ENCODE data around the gene ADAMTS17.

The ADAMTS17 gene

DNA sequence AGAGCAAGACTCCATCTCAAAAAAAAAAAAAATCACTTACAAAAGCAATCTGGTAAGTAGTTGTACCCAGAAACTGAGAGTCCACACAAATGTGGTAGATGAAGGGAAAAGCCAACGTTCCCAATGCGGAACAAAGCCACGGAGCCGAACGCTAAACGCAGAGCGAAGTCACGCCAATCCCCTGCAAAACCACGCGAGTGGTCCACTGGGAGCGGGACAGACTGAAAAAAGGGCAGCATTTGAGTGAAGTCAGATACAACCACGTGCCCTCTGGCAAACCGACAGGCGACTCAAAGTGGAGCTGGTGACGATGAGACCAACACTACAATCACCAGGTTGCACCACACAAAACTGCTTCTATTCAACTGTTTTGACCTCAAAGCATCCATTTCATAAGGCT lies 362.4 kb downstream of the ADAMTS17 start:
- no peak for DNase-seq (ENCODE audit: low spot score)

DNA sequence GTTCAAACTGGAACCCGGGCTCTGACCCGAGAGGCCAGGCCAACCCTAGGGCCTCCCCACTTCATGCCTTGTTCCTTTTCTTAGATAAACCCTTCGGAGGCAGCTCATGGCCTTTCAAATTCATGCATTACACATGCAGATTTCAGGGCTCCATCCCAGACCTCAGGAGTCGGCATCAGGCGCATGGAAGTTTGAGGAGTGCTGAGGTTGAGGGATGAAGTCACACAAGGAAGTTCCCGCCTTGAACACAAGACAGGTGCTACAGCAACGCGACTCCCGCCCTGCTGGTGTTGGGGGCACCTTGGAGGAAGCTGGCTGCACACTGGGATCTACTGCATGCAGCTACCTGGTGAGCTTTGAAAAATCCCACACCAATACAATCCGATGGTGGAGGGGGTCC lies 363.3 kb downstream of the ADAMTS17 start:
- DNase-seq (ENCODE audit: low spot score): no peak

- no peak for DNase-seq (ENCODE audit: low spot score)
Measured at GRCh38 chr15:99977929-99978328, 363.8 kb downstream of the ADAMTS17 start.

GRCh38 chr15:99976811-99977271 lies 364.9 kb downstream of the ADAMTS17 start:
- peak; percentile 19 for DNase-seq (ENCODE audit: low spot score)

DNA sequence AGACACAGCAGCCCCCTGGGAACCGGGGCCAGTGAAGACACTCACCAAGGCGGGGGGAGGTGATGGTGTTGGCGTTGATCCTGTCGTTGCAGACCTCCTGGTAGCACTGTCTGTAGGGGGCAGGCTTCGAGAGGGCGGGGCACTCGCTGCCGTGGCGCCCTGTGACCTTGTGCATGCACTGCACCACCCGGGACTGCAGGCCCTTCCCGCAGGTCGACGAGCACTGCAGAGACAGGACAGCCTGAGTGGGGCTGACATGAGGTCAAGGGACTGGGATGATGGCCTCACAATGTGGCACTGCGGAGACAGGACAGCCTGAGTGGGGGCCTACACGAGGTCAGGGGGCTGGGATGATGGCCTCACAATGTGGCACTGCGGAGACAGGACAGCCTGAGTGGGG lies 365.8 kb downstream of the ADAMTS17 start:
- no peak for DNase-seq (ENCODE audit: low spot score)

DNA sequence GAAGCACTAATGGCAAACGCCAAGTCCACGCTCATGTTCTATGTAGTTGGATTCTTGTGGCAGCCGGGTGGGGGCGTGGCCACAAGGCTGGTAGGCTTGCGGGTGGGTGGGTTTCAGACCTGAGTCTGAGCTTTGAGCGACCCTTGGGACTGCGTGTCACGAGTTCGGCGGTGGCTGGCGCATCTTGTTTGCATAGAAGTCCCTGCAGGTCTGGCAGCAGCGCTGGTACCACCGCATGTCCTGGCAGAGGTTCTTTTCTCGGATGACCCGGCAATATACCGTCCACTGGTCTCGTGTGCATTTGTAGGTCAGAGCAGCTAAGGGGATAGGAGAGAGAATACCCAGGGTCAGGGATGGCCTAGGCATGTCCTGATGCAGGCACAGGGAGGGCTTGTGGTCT lies 367.5 kb downstream of the ADAMTS17 start:
- no peak for DNase-seq (ENCODE audit: low spot score)

- DNase-seq (ENCODE audit: low spot score): no peak
Measured at GRCh38 chr15:99973351-99973750, 368.4 kb downstream of the ADAMTS17 start.

- DNase-seq (ENCODE audit: low spot score): no peak
Measured at GRCh38 chr15:99970891-99971430, 370.8 kb downstream of the ADAMTS17 start.

DNA sequence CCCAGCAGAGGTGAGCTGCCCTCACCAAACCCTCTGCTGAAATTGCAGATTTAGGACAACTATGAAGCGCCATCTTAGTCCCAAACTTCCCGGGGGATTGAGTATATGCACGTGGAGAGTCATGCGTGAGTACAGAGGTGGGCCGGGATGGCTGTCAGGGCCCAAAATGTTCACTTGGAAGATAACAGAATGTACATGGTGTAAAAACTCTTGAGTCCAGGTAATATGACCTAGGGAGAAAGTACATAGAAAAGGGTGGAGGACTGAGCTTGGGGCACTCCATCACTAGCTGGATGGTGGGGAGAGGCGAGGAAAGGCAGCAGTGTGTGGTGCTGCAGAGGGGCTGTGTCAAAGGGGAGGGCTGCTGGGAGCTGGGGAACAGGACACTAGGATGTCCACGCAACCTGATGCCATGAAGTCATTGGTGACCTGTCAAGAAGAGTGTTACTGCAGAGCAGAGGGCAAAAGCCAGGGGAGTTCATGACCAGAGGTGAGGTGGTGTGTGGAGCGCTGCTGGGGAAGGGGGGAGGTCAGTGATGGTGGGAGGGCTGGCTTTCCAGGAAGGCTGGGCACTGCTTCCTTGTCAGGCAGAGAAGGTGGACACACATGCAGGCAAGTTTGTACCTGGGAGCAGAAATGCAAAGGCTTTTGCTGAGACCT lies 372.4 kb downstream of the ADAMTS17 start:
- no peak for DNase-seq (ENCODE audit: low spot score)

- peak; percentile 48 for DNase-seq (ENCODE audit: low spot score)
Measured at GRCh38 chr15:99967841-99968371, 373.9 kb downstream of the ADAMTS17 start.

- DNase-seq (ENCODE audit: low spot score): no peak
Measured at GRCh38 chr15:99966815-99967214, 375.0 kb downstream of the ADAMTS17 start.

DNA sequence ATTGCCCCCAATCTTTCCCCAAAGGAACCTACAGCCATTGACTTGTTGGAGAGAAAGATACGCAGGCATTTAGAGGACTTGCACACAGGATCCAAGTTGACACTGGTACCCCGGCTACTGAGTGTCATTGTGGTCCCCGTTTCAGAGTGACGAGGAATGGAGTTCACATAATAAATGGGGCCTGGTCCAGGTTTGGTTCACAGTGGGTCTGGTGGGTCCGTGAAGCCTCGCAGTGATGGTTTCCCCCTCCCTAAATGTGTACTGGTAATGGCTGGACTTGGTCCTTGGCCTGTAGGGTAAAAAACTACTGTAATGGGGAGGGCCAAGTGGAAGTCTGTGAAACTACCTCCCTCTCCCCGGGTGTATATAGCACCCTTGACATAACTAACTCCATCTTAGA lies 376.4 kb downstream of the ADAMTS17 start:
- no peak for DNase-seq (ENCODE audit: low spot score)

- peak; percentile 12 for DNase-seq (ENCODE audit: low spot score)
Measured at GRCh38 chr15:99963976-99964375, 377.8 kb downstream of the ADAMTS17 start.

DNA sequence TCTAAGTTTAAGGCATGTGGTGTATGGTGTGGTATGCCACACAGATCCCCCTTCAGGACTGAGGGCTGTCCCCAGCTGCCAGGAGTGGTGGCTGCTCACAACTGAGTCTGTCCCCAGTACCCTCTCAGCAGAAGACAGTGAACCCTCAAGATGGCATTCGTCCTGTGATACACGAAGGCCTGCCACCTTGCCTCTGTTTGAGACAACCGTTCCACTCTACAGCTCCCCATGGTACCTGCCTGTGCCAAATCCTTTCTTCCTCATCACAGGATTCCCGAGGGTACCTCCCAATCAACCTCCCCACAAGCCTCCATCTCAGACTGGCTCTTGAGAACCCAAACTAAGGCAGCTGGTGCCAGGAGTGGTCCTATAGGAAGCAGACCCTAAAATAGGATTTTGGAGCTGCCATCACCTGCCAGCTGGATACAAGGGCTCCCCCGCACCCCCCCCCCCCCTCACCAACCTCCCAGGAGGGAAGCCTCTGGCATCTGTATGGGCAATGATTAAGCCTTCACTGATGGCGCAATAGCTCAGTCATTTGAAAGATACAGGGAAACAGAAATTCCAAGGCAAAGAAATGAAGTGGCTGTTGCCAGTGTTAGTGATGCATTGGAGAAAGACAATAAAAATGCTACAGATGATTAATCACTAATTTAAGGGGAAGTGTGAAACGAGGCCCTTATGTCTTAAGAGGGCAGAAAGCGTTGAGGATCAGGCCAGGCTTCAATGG lies 378.5 kb downstream of the ADAMTS17 start:
- DNase-seq (ENCODE audit: low spot score): peak; percentile 90

GRCh38 chr15:99962006-99962561 lies 379.7 kb downstream of the ADAMTS17 start:
- DNase-seq (ENCODE audit: low spot score): no peak

DNA sequence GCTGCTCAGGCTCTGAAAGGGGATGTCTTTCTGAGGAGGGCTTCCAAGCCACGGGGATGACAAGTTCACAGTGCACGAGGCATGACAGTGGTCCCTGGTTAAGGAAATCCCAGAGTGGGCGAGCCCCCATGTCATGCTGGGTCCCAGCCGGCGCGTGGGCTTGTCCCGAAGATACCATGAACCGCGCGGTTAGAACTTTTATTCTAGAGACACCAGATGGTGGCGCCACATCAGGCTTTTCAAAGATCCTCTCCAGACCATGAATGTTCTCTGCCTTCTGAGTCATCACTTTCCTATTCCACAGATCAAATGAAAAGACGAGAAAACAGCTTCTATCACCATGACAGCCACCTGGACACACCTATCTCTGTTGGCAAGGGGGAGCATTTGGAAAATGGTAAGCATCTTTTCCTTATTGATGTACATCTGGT lies 380.7 kb downstream of the ADAMTS17 start:
- DNase-seq (ENCODE audit: low spot score): peak; percentile 43

GRCh38 chr15:99959326-99959725 lies 382.4 kb downstream of the ADAMTS17 start:
- DNase-seq (ENCODE audit: low spot score): no peak

GRCh38 chr15:99958426-99959097 lies 383.2 kb downstream of the ADAMTS17 start:
- no peak for DNase-seq (ENCODE audit: low spot score)

GRCh38 chr15:99957642-99958013 lies 384.1 kb downstream of the ADAMTS17 start:
- DNase-seq (ENCODE audit: low spot score): no peak

- no peak for DNase-seq (ENCODE audit: low spot score)
Measured at GRCh38 chr15:99956820-99957641, 384.7 kb downstream of the ADAMTS17 start.

DNA sequence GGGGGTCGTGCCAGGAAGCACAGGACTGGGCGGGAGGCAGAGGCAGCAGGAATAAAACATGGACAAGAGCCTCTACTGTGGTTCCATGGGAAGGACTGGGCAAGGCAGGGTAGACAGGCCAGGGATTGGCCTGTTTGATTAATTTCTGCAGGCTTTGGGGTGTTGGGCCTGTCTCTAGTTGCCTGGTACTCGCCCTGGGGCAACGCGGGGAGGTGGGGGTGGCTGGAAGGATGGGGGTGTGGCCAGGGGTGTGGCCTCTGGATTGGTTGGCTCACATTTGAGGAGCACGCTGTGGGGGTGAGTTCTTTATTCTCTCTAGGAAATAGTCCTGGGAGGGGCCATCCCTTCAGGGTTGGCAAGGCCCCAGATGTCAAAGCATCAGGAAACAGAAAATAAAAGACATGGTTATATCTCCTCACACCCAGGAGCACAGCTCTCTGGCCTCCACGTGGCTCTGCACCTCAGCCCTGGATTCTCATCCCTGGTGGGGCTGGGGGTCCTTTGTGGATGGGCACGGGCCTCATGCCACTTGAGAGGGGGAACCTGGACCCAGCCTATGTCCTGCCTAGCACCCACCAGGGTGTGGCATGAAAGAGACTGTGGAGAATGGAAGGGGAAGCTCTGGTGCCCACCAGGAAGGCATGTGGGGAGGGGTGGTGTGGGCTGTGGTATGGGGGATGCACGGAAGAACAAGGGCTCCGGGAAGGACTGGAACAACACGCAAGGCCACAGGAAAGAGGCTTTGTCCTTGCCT lies 385.6 kb downstream of the ADAMTS17 start:
- no peak for DNase-seq (ENCODE audit: low spot score)

Measured in kidney tubule cell (primary cell).